Keratinocyte (primary cell): ENCODE measurements around the gene TTLL8. TPM values are rescaled to one million over a fixed set of nuclear protein-coding genes. Genes with fewer than 3 reads are reported as not detected.

Experiments
- DNase-seq: peaks from one replicate; pipeline ENCODE4 v3.0.0-alpha.2; 2011; ENCODE audit warnings: low read depth, missing footprints, low spot score
- FAIRE-seq: peaks from 2 replicates; lab custom pipeline; 2011; peaks lifted over from hg19 to GRCh38; lab: Jason Lieb, UNC
- H2AFZ ChIP-seq: 2 replicates; pipeline ENCODE4 v1.6.0; 2012; ENCODE audit warnings: low read length, control low read depth, inconsistent platforms; ENCODE audit not compliant: control insufficient read depth
- H3K27ac ChIP-seq: 2 replicates; pipeline ENCODE4 v1.5.1; 2011; ENCODE audit warnings: low read length; ENCODE audit not compliant: control insufficient read depth, insufficient read depth
- H3K27me3 ChIP-seq: 3 replicates; pipeline ENCODE4 v1.6.0; 2011; ENCODE audit warnings: low read length; ENCODE audit not compliant: control insufficient read depth, insufficient read depth; ENCODE audit errors: extremely low read depth
- H3K36me3 ChIP-seq, 2 experiments: 2 replicates in 1 of 2; 3 replicates in 1 of 2; pipeline ENCODE4 v1.5.1; 2011; ENCODE audit warnings: low read length in 2 of 2, mild to moderate bottlenecking in 1 of 2; ENCODE audit not compliant: control insufficient read depth in 2 of 2, insufficient read depth in 2 of 2; ENCODE audit errors: extremely low read depth in 1 of 2
- H3K4me1 ChIP-seq: 3 replicates; pipeline ENCODE4 v1.5.1; 2011; ENCODE audit warnings: low read length; ENCODE audit not compliant: control insufficient read depth, insufficient read depth; ENCODE audit errors: extremely low read depth
- H3K4me2 ChIP-seq: 3 replicates; pipeline ENCODE4 v1.6.0; 2011; ENCODE audit warnings: low read depth, low read length; ENCODE audit not compliant: control insufficient read depth, insufficient read depth; ENCODE audit errors: extremely low read depth
- H3K4me3 ChIP-seq, 3 experiments: fragments of 200-600 bp in 1 of 3; sonication (generic) in 1 of 3; 2 replicates in 2 of 3; 3 replicates in 1 of 3; pipeline ENCODE4 v1.5.1; 2011 to 2016; ENCODE audit warnings: low read length in 3 of 3, mild to moderate bottlenecking in 3 of 3, control low read depth in 2 of 3, inconsistent platforms in 1 of 3, low read depth in 1 of 3, mixed read lengths in 1 of 3, mixed run types in 1 of 3, moderate library complexity in 1 of 3; ENCODE audit not compliant: control insufficient read depth in 2 of 3, insufficient read depth in 2 of 3; ENCODE audit errors: extremely low read depth in 1 of 3
- H3K79me2 ChIP-seq: 2 replicates; pipeline ENCODE4 v1.6.0; 2012; ENCODE audit warnings: low read length; ENCODE audit not compliant: control insufficient read depth, insufficient read depth
- H3K9ac ChIP-seq: 3 replicates; pipeline ENCODE4 v1.6.0; 2011; ENCODE audit warnings: low read length; ENCODE audit not compliant: control insufficient read depth, insufficient read depth; ENCODE audit errors: extremely low read depth
- H3K9me1 ChIP-seq: 3 replicates; pipeline ENCODE4 v1.6.0; 2011; ENCODE audit warnings: low read length; ENCODE audit not compliant: control insufficient read depth, insufficient read depth; ENCODE audit errors: extremely low read depth
- H3K9me3 ChIP-seq: 2 replicates; pipeline ENCODE4 v1.5.1; 2012; ENCODE audit warnings: low read depth, low read length; ENCODE audit not compliant: control insufficient read depth
- H4K20me1 ChIP-seq: 3 replicates; pipeline ENCODE4 v1.6.0; 2011; ENCODE audit warnings: low read length; ENCODE audit not compliant: control insufficient read depth, insufficient read depth; ENCODE audit errors: extremely low read depth
- EZH2 ChIP-seq: IDR thresholded peaks from one replicate; pipeline ENCODE4 v1.6.1; 2012; ENCODE audit warnings: inconsistent platforms, mild to moderate bottlenecking, low read length, moderate library complexity
- dilution Hi-C: fragments of 300-500 bp; cut with MboI; formaldehyde crosslinking; loops from one replicate; pipeline ENCODE4 v1.7.0; 2020; ENCODE audit warnings: low sequenced_read_pairs; ENCODE audit not compliant: extremely low pct_ligation_motif_present
- polyA plus RNA-seq, 5 experiments: library from polyadenylated mRNA; depleted of rRNA in 3 of 5; stranded (reverse) in 3 of 5; stranded (forward) in 1 of 5; unstranded in 1 of 5; fragments of >200 nt; gene quantifications; 1 replicate in 1 of 5; 2 replicates in 3 of 5; 3 replicates in 1 of 5; pipeline versions ENCODE4 v1.2.1 to v1.2.3, GENCODE V29; 2011 to 2012; ENCODE audit warnings: missing spikeins in 2 of 5, low read depth in 1 of 5, low replicate concordance in 1 of 5
- TF ChIP-seq, protein P1 (sequence below), 3 experiments: IDR thresholded peaks in 1 of 3; conservative IDR thresholded peaks in 1 of 3; optimal IDR thresholded peaks in 1 of 3; 2 replicates in 2 of 3; 3 replicates in 1 of 3; pipeline versions ENCODE3 to v1.5.1; 2011; ENCODE audit warnings: low read length in 3 of 3, mild to moderate bottlenecking in 3 of 3, moderate library complexity in 2 of 3, control low read depth in 1 of 3, inconsistent platforms in 1 of 3; ENCODE audit not compliant: insufficient read depth in 2 of 3; ENCODE audit errors: extremely low read depth in 1 of 3

Gene TTLL8
- polyA plus RNA-seq, 1 donor (not counting 4 experiments of a cell fraction or from before 2014, with no cell fraction given): not detected

DNA sequence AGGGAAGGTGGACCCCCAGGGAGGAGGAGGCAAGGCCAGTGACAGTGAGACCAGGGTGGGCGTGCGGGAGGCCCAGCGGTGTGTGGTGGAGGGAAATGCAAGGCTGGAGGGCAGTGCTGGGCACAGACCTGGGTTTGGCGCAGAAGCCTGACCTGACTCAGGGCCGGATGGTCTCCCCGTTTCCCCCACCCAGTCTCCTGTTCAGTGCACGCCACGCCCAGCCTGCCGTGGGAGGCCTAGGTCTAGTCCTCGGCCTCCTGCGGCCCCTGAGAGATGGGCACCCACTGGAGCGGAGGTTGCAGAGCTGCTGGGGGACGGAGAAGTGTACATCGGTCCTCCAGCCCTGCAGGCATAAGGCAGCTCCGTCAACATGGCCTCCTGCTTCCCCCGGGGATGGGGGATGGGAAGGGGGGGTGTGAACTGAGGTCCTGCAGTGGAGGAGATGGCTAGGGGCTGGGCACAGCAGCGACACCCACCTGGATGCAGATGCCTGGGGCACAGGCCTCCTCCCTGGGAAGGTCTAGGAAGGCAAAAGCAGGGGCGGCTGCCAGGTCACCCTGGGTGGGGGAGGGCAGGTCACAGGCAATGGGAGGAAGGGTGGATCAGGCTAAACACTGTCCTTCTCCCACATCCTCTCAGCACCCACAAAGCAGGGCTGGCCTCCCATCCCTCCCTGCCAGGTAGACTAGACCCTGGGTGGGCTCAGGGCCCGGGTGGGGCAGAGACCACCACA is 61.4 kb downstream of the TTLL8 start:
- H3K4me3 ChIP-seq: no peak overlapping the region
- FAIRE-seq (no peak), DNase-seq (no peak)
- H3K4me2 ChIP-seq: no peak overlapping the region
- H3K4me1 ChIP-seq: no peaks in the 10 kb centered on the region
- no peak for TF ChIP-seq EZH2
- TF ChIP-seq, protein P1, sequence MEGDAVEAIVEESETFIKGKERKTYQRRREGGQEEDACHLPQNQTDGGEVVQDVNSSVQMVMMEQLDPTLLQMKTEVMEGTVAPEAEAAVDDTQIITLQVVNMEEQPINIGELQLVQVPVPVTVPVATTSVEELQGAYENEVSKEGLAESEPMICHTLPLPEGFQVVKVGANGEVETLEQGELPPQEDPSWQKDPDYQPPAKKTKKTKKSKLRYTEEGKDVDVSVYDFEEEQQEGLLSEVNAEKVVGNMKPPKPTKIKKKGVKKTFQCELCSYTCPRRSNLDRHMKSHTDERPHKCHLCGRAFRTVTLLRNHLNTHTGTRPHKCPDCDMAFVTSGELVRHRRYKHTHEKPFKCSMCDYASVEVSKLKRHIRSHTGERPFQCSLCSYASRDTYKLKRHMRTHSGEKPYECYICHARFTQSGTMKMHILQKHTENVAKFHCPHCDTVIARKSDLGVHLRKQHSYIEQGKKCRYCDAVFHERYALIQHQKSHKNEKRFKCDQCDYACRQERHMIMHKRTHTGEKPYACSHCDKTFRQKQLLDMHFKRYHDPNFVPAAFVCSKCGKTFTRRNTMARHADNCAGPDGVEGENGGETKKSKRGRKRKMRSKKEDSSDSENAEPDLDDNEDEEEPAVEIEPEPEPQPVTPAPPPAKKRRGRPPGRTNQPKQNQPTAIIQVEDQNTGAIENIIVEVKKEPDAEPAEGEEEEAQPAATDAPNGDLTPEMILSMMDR (optimal IDR thresholded peaks at IDR 0.05 in 1 of 3, IDR thresholded peaks at IDR 0.05 in 1 of 3, conservative IDR thresholded peaks at IDR 0.05 in 1 of 3; ENCODE audit: extremely low read depth in 1 of 3, insufficient read depth in 2 of 3, low read length in 3 of 3): no peak
- H3K9ac ChIP-seq: no peak overlapping the region
- H3K9me1 ChIP-seq: no peaks in the 10 kb centered on the region
- no peak overlapping the region for H2AFZ ChIP-seq
- H3K9me3 ChIP-seq: no peaks in the 10 kb centered on the region
- H3K36me3 ChIP-seq: no peaks in the 10 kb centered on the region
- no peak overlapping the region for H3K27ac ChIP-seq
- no peaks in the 10 kb centered on the region for H4K20me1 ChIP-seq
- no peaks in the 10 kb centered on the region for H3K79me2 ChIP-seq
- H3K27me3 ChIP-seq: peaks cover 4% of the 10 kb centered on the region
- dilution Hi-C loops: no loop called here

DNA sequence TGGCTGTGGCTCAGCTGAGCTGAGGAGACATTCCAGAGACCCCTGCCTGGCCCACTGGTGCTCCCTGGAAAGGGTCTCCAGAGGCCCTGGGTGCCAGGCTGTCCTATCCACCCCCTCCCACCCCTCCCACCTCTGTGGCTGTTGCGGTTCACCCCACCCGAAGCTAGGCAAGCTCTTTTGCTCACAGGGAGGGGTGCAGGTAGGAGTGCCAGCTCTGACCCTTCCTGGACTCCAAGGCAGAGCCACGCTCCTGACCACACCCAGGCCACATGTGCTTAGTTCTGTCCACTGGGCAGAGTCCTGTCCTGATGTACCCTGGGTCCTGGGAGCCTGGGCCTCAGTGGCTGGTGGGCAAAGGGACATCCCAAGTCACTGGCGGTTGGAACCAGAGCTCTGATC is 62.0 kb downstream of the TTLL8 start:
- H3K9me1 ChIP-seq: no peaks in the 10 kb centered on the region
- no peak for DNase-seq
- H3K36me3 ChIP-seq: no peaks in the 10 kb centered on the region
- no peak overlapping the region for H3K9ac ChIP-seq
- no peak for TF ChIP-seq EZH2
- TF ChIP-seq, protein P1 (optimal IDR thresholded peaks at IDR 0.05 in 1 of 3, IDR thresholded peaks at IDR 0.05 in 1 of 3, conservative IDR thresholded peaks at IDR 0.05 in 1 of 3; ENCODE audit: extremely low read depth in 1 of 3, insufficient read depth in 2 of 3, low read length in 3 of 3): no peak
- H3K9me3 ChIP-seq: no peaks in the 10 kb centered on the region
- H3K27me3 ChIP-seq: peaks cover 4% of the 10 kb centered on the region
- dilution Hi-C loops: no loop called here
- no peak overlapping the region for H3K4me2 ChIP-seq
- no peak overlapping the region for H3K4me3 ChIP-seq
- H2AFZ ChIP-seq: no peak overlapping the region
- H4K20me1 ChIP-seq: no peaks in the 10 kb centered on the region
- FAIRE-seq: no peak
- no peaks in the 10 kb centered on the region for H3K4me1 ChIP-seq
- H3K79me2 ChIP-seq: no peaks in the 10 kb centered on the region
- H3K27ac ChIP-seq: no peak overlapping the region
